Measurements from ENCODE around the gene SLC30A5. TPM values are rescaled to one million over a fixed set of nuclear protein-coding genes. Genes with fewer than 3 reads are reported as not detected.

The SLC30A5 gene
- total and polyA plus RNA-seq, 9 of the 15 experiments (the other 6 are each of a cell fraction or from before 2014, with no cell fraction given), result 22.9 to 86.8 (median 62.5) TPM

DNA sequence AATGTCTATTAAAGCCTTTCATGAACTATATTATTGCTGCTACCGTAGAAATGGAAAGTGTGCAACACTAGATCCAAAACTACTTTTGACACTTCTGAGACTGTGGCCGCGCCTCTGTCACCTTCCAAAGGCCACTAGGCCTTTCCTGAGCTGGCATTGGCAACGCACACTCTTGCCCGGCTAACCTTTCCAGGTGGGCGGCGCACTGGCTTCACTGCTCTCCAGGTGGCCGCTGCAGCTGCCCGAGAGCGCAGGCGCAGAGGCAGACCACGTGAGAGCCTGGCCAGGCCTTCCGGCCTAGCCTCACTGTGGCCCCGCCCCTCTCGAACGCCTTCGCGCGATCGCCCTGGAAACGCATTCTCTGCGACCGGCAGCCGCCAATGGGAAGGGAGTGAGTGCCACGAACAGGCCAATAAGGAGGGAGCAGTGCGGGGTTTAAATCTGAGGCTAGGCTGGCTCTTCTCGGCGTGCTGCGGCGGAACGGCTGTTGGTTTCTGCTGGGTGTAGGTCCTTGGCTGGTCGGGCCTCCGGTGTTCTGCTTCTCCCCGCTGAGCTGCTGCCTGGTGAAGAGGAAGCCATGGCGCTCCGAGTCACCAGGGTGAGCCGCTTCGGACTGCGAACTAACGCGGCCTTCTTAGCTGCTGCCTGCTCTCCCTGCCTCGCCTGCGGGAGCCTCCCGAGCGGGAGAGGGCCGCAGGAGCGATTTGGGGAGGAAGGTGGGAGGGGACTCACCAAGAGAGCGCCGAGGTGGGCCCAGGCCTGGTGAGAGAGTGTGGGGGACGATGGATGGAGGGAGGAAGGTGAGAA, 73.1 kb downstream of the SLC30A5 start, which contains the start of gene CCNB1:
Gene CCNB1 (plus strand): TSS at position 465 of the 807 bp plus-strand sequence. CDS start 113 bp downstream, at position 578.
- H3K27ac ChIP-seq (ENCODE audit: extremely low read depth, low read depth, low read length), result peak within 1 kb of the TSS; percentile 94
- peak within 1 kb of the TSS; percentile 91 for H2AFZ ChIP-seq (ENCODE audit: low read depth, low read length)
- CTCF ChIA-PET (ENCODE audit: low intra/inter-chr PET ratio), result no interaction called here
- peak within 1 kb of the TSS; percentile 90 for H3K4me3 ChIP-seq
- intact Hi-C loops (cut with micrococcal nuclease), result loop anchor here (2.0 kb wide), 1 partner anchor 74 kb away; no protein-coding TSS in a partner anchor
- H3K9me3 ChIP-seq (replicated peaks; ENCODE audit: control insufficient read depth, insufficient read depth, low read depth, low read length), result no peaks in the 10 kb centered on the region
- BruUV-seq (replicated peaks), result no TSS peak
- FAIRE-seq, result peak; percentile 98
- peak; percentile 99 for ATAC-seq
- peak within 1 kb of the TSS; percentile 94 to 96 for H3K9ac ChIP-seq (ENCODE audit: insufficient read depth in 1 of 2, low read depth in 2 of 2, low read length in 2 of 2)
- H3K4me2 ChIP-seq (ENCODE audit: insufficient read depth, low read length), result peak within 1 kb of the TSS; percentile 90
- H4K20me1 ChIP-seq (replicated peaks; ENCODE audit: control insufficient read depth, insufficient read depth, low read length), result no peaks in the 10 kb centered on the region
- DNase-seq (ENCODE audit: extremely low read depth in 1 of 4, low spot score in 3 of 4), result peak; percentile 98 to 99 (median 99)
- peaks cover 40% of the 10 kb centered on the region for H3K36me3 ChIP-seq (ENCODE audit: control insufficient read depth, insufficient read depth, low read length)
- WGBS (ENCODE audit: insufficient coverage, low coverage, missing lambda C conversion rate), result 2% methylated on average over 49 of the region's 50 CpGs
- no peaks in the 10 kb centered on the region for H3K27me3 ChIP-seq (ENCODE audit: control insufficient read depth in 2 of 2, insufficient read depth in 2 of 2, low read length in 2 of 2)
- no peaks in the 10 kb centered on the region for H3K9me1 ChIP-seq (ENCODE audit: control insufficient read depth, insufficient read depth, low read length)
- H3K4me1 ChIP-seq (replicated peaks in 1 of 2; ENCODE audit: control insufficient read depth in 2 of 2, insufficient read depth in 2 of 2, low read length in 2 of 2), result peaks cover 4 to 8% of the 10 kb centered on the region in 2 experiments; a peak in 4 of 5 replicates
- H3K79me2 ChIP-seq (ENCODE audit: control insufficient read depth, insufficient read depth, low read length), result peaks cover 46% of the 10 kb centered on the region
- POLR2A ChIA-PET, result interaction anchor here (0.6 to 2.2 kb wide), 8 partner anchors 10 to 747 kb away, joined by 3 to 12 read pairs (median 4); partner anchors contain the start of gene CENPH
- in situ Hi-C loops (cut with MboI), result no loop called here
- TF ChIP-seq POLR2AphosphoS5 (IDR thresholded peaks at IDR 0.05; ENCODE audit: control insufficient read depth, insufficient read depth, low read depth, low read length) (peak; percentile 76; the same call in 1 of the 2 replicates), MTF1 (CRISPR knock-in tag; IDR thresholded peaks at IDR 0.05; ENCODE audit: borderline replicate concordance) (no peak), BRD4 (IDR thresholded peaks at IDR 0.05) (peak; percentile 97), ZNF780A (CRISPR knock-in tag; IDR thresholded peaks at IDR 0.05) (no peak), ZNF512 (tag; IDR thresholded peaks at IDR 0.05) (no peak), CBFB (CRISPR knock-in tag; IDR thresholded peaks at IDR 0.05) (no peak)
- TF ChIP-seq, protein P1, sequence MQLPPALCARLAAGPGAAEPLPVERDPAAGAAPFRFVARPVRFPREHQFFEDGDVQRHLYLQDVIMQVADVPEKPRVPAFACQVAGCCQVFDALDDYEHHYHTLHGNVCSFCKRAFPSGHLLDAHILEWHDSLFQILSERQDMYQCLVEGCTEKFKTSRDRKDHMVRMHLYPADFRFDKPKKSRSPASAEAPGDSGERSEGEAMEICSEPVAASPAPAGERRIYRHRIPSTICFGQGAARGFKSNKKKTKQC (CRISPR knock-in tag; IDR thresholded peaks at IDR 0.05), result 0 out of 2 replicates have a peak, but pooled peaks have one; percentile 45
- TF ChIP-seq, protein P2, sequence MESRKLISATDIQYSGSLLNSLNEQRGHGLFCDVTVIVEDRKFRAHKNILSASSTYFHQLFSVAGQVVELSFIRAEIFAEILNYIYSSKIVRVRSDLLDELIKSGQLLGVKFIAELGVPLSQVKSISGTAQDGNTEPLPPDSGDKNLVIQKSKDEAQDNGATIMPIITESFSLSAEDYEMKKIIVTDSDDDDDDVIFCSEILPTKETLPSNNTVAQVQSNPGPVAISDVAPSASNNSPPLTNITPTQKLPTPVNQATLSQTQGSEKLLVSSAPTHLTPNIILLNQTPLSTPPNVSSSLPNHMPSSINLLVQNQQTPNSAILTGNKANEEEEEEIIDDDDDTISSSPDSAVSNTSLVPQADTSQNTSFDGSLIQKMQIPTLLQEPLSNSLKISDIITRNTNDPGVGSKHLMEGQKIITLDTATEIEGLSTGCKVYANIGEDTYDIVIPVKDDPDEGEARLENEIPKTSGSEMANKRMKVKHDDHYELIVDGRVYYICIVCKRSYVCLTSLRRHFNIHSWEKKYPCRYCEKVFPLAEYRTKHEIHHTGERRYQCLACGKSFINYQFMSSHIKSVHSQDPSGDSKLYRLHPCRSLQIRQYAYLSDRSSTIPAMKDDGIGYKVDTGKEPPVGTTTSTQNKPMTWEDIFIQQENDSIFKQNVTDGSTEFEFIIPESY (CRISPR knock-in tag; IDR thresholded peaks at IDR 0.05), result peak; percentile 68; the same call in 1 of the 2 replicates
